GM23248 (cell line): Measurements from ENCODE around the gene KLHL3. TPM values are rescaled to one million over a fixed set of nuclear protein-coding genes. Genes with fewer than 3 reads are reported as not detected.
A peak's percentile ranks its signal among the peaks of the same experiment; 100 is the strongest.

Experiments used
- DNase-seq: peaks from one replicate; pipeline ENCODE4 v3.0.0-alpha.2; 2015
- H2AFZ ChIP-seq: fragments of 200-600 bp; sonication (generic); 2 replicates; pipeline ENCODE4 v1.6.1; 2016; ENCODE audit warnings: antibody characterized with exemption
- H3F3A ChIP-seq: fragments of 200-600 bp; sonication (generic); 2 replicates; pipeline ENCODE4 v1.6.1; 2016; ENCODE audit warnings: mild to moderate bottlenecking, antibody characterized with exemption, mixed run types; ENCODE audit not compliant: insufficient read depth
- H3K27ac ChIP-seq: fragments of 200-600 bp; sonication (generic); 2 replicates; pipeline ENCODE4 v1.5.1; 2016; ENCODE audit warnings: mild to moderate bottlenecking
- H3K27me3 ChIP-seq: fragments of 200-600 bp; sonication (generic); replicated peaks from 2 replicates; pipeline ENCODE4 v1.6.1; 2016; ENCODE audit warnings: mild to moderate bottlenecking; ENCODE audit not compliant: insufficient read depth
- H3K36me3 ChIP-seq: fragments of 200-600 bp; sonication (generic); 2 replicates; pipeline ENCODE4 v1.6.1; 2016; ENCODE audit warnings: low read depth, mild to moderate bottlenecking
- H3K4me1 ChIP-seq: fragments of 200-600 bp; sonication (generic); 2 replicates; pipeline ENCODE4 v1.6.1; 2016; ENCODE audit warnings: mild to moderate bottlenecking; ENCODE audit not compliant: insufficient read depth
- H3K4me2 ChIP-seq: fragments of 200-600 bp; sonication (generic); one replicate; pipeline ENCODE4 v1.6.1; 2016; ENCODE audit warnings: mild to moderate bottlenecking; ENCODE audit not compliant: unreplicated experiment
- H3K4me3 ChIP-seq: fragments of 200-600 bp; sonication (generic); 2 replicates; pipeline ENCODE4 v1.5.1; 2016; ENCODE audit warnings: mild to moderate bottlenecking
- H3K79me2 ChIP-seq: fragments of 200-600 bp; sonication (generic); 2 replicates; pipeline ENCODE4 v1.6.1; 2016; ENCODE audit warnings: mild to moderate bottlenecking; ENCODE audit not compliant: insufficient read depth
- H3K9ac ChIP-seq: fragments of 200-600 bp; sonication (generic); 2 replicates; pipeline ENCODE4 v1.6.1; 2016; ENCODE audit warnings: mild to moderate bottlenecking
- H3K9me2 ChIP-seq: fragments of 200-600 bp; sonication (generic); 2 replicates; pipeline ENCODE4 v1.6.1; 2016; ENCODE audit warnings: mixed run types, mild to moderate bottlenecking, moderate library complexity; ENCODE audit not compliant: insufficient read depth
- H3K9me3 ChIP-seq: fragments of 200-600 bp; sonication (generic); one replicate; pipeline ENCODE4 v1.6.1; 2017; ENCODE audit warnings: low read depth
- H4K20me1 ChIP-seq: fragments of 200-600 bp; sonication (generic); 2 replicates; pipeline ENCODE4 v1.6.0; 2016; ENCODE audit not compliant: insufficient read depth
- EZH2 ChIP-seq: fragments of 200-600 bp; sonication (generic); IDR thresholded peaks from 2 replicates; pipeline ENCODE4 v1.6.1; 2018; ENCODE audit warnings: antibody characterized with exemption, mild to moderate bottlenecking; ENCODE audit not compliant: insufficient read depth, poor library complexity, severe bottlenecking
- EZH2phosphoT487 ChIP-seq: fragments of 200-600 bp; sonication (generic); IDR thresholded peaks from 2 replicates; pipeline ENCODE4 v1.6.1; 2018; ENCODE audit warnings: antibody characterized with exemption, moderate library complexity, mild to moderate bottlenecking, low read depth; ENCODE audit not compliant: insufficient read depth
- WGBS, 2 experiments: methylation state at CpG; one replicate each; pipeline ENCODE4 v1.1.6; 2015 to 2017; ENCODE audit warnings: low lambda C conversion rate in 2 of 2, low coverage in 1 of 2; ENCODE audit errors: missing lambda C conversion rate in 2 of 2; 5-methylcytosine and 5-hydroxymethylcytosine counted together
- in situ Hi-C: fragments of 300-500 bp; cut with MboI; formaldehyde crosslinking; loops from 2 replicates; pipeline ENCODE4 v1.15.0; 2020
- polyA plus RNA-seq: library from polyadenylated mRNA; unstranded; fragments of >200 nt; fragmentation: Nextera tagmentation; extraction: Ambion mirVana; gene quantifications from 2 replicates; pipeline ENCODE4 v1.2.1, GENCODE V29; 2016
- total RNA-seq: library from RNA; depleted of rRNA; stranded (reverse); fragments of >200 nt; shearing (Covaris generic); gene quantifications from 2 replicates; pipeline ENCODE4 v1.2.3, GENCODE V29; 2014

Gene KLHL3
- total and polyA plus RNA-seq, 2 experiments from 2014 or later, result 1.1 to 1.3 TPM

DNA sequence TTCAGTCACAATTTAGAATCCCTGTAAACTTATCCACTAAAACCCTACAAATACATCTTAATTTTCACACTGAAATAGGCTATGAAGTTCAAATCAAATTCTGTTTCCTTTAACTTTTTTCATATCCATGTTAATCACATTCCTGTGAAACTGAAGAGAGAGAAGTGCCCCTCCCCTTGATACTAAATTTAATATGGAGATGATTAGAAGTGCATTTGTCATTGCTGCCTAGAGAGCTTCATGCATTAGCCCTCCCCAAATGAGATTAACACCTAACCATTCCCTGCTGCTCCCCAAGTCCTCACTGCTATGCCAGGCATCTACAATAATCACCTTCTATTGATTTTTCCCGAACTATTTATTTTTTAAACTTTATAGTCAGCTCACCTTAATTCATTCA is 151.6 kb downstream of the KLHL3 start:
- Histone ChIP-seq H2AFZ (no peak overlapping the region), H3K79me2 (no peaks in the 10 kb centered on the region), H3K9ac (no peak overlapping the region), H3K4me2 (no peak overlapping the region), H4K20me1 (no peaks in the 10 kb centered on the region), H3K36me3 (no peaks in the 10 kb centered on the region), H3K27me3 (peaks cover 7% of the 10 kb centered on the region; the same call in 1 of the 2 replicates), H3K9me2 (no peaks in the 10 kb centered on the region), H3K27ac (no peak overlapping the region), H3K4me3 (no peak overlapping the region), H3K4me1 (no peaks in the 10 kb centered on the region), H3F3A (no peaks in the 10 kb centered on the region), H3K9me3 (no peaks in the 10 kb centered on the region)
- no peak for DNase-seq
- 78 to 83% methylated on average over 1 of the region's 1 CpG for WGBS, 2 experiments
- in situ Hi-C loops, result no loop called here
- TF ChIP-seq EZH2 (no peak), EZH2phosphoT487 (no peak)

DNA sequence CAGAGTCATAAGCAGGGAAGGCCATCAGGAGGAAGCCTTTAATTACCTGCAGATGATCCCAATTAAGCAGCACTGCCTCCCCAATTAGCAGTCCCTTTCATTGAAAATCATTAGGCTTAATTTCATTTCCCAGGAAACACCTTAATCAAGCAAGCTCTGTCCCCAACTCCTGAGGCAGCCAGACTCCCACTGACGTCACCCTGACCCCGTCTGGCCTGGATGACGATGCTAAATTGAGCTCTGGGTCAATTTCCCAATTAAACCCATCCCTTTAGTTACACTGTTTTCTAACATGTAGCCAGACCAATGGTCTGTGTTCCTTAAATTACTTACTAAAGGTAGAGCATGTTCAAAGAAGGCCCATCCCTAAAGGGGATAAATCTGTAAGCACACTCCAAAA is 152.8 kb downstream of the KLHL3 start:
- WGBS, 2 experiments, result 62 to 79% methylated on average over 3 of the region's 3 CpGs

GRCh38 chr5:137582218-137582617 is 153.7 kb downstream of the KLHL3 start:
- in situ Hi-C loops, result no loop called here
- TF ChIP-seq EZH2, result no peak
- no peak for TF ChIP-seq EZH2phosphoT487

More for the DNA sequence above, 152.8 kb downstream of the KLHL3 start:
- Histone ChIP-seq H3K4me2 (no peak overlapping the region), H3K9me3 (no peaks in the 10 kb centered on the region), H3K4me3 (no peak overlapping the region), H3F3A (no peaks in the 10 kb centered on the region), H3K4me1 (no peaks in the 10 kb centered on the region), H2AFZ (no peak overlapping the region), H3K79me2 (no peaks in the 10 kb centered on the region), H3K27ac (no peak overlapping the region), H3K9ac (no peak overlapping the region), H3K27me3 (peaks cover 7% of the 10 kb centered on the region; the same call in 1 of the 2 replicates), H3K36me3 (no peaks in the 10 kb centered on the region), H4K20me1 (no peaks in the 10 kb centered on the region), H3K9me2 (no peaks in the 10 kb centered on the region)
- no peak for TF ChIP-seq EZH2phosphoT487
- in situ Hi-C loops, result no loop called here
- no peak for DNase-seq

GRCh38 chr5:137581776-137582175 is 154.1 kb downstream of the KLHL3 start:
- Histone ChIP-seq H3K4me3 (no peak overlapping the region), H3K27ac (no peak overlapping the region), H3F3A (no peaks in the 10 kb centered on the region), H3K79me2 (no peaks in the 10 kb centered on the region), H3K9ac (no peak overlapping the region), H3K9me2 (no peaks in the 10 kb centered on the region), H3K4me1 (no peaks in the 10 kb centered on the region), H4K20me1 (no peaks in the 10 kb centered on the region), H3K4me2 (no peak overlapping the region), H2AFZ (no peak overlapping the region), H3K27me3 (0 out of 2 replicates have a peak, but pooled peaks cover 4% of the 10 kb centered on the region), H3K9me3 (no peaks in the 10 kb centered on the region), H3K36me3 (no peaks in the 10 kb centered on the region)
- in situ Hi-C loops, result no loop called here
- 74 to 77% methylated on average over 5 to 6 of the region's 6 CpGs for WGBS, 2 experiments
- TF ChIP-seq EZH2phosphoT487 (no peak), EZH2 (no peak)
- DNase-seq, result no peak

More at GRCh38 chr5:137582218-137582617, 153.7 kb downstream of the KLHL3 start:
- H3K9me3 ChIP-seq, result no peaks in the 10 kb centered on the region
- DNase-seq, result no peak
- no peaks in the 10 kb centered on the region for H3K79me2 ChIP-seq
- H3F3A ChIP-seq, result no peaks in the 10 kb centered on the region
- H2AFZ ChIP-seq, result no peak overlapping the region
- H3K4me1 ChIP-seq, result no peaks in the 10 kb centered on the region
- H3K9me2 ChIP-seq, result no peaks in the 10 kb centered on the region
- H3K27ac ChIP-seq, result no peak overlapping the region
- no peak overlapping the region for H3K4me2 ChIP-seq
- H3K4me3 ChIP-seq, result no peak overlapping the region
- 95 to 96% methylated on average over 4 of the region's 4 CpGs for WGBS, 2 experiments
- H3K9ac ChIP-seq, result no peak overlapping the region
- H4K20me1 ChIP-seq, result no peaks in the 10 kb centered on the region
- no peaks in the 10 kb centered on the region for H3K36me3 ChIP-seq
- H3K27me3 ChIP-seq, result 0 out of 2 replicates have a peak, but pooled peaks cover 7% of the 10 kb centered on the region

- H3K4me2 ChIP-seq, result no peak overlapping the region
- H4K20me1 ChIP-seq, result no peaks in the 10 kb centered on the region
- no peaks in the 10 kb centered on the region for H3K36me3 ChIP-seq
- DNase-seq, result peak; percentile 8
- in situ Hi-C loops, result no loop called here
- no peak overlapping the region for H3K4me3 ChIP-seq
- H3K9me2 ChIP-seq, result no peaks in the 10 kb centered on the region
- no peaks in the 10 kb centered on the region for H3K79me2 ChIP-seq
- no peaks in the 10 kb centered on the region for H3F3A ChIP-seq
- no peaks in the 10 kb centered on the region for H3K9me3 ChIP-seq
- no peak for TF ChIP-seq EZH2
- H3K9ac ChIP-seq, result no peak overlapping the region
- H3K27me3 ChIP-seq, result no peaks in the 10 kb centered on the region
- H3K27ac ChIP-seq, result no peak overlapping the region
- WGBS, 2 experiments, result 83 to 89% methylated on average over 3 of the region's 3 CpGs
- H3K4me1 ChIP-seq, result no peaks in the 10 kb centered on the region
- no peak overlapping the region for H2AFZ ChIP-seq
These were observed 155.9 kb downstream of the KLHL3 start for GRCh38 chr5:137580030-137580429.
